RWPE2 (cell line): ENCODE measurements around the gene SPATA6L.

Source experiments
- ATAC-seq: fragments of 200-7000 bp; cut with Tn5 transposase; 3 replicates; pipeline ENCODE4 v1.9.1; 2021; ENCODE audit warnings: low read depth
- DNase-seq: peaks from one replicate; pipeline ENCODE4 v3.0.0-alpha.2; 2020; ENCODE audit warnings: low spot score
- H3K27ac ChIP-seq: fragments of 450-650 bp; 2 replicates; pipeline ENCODE4 v1.5.1; 2017; ENCODE audit warnings: mild to moderate bottlenecking; ENCODE audit not compliant: poor library complexity, severe bottlenecking
- H3K27me3 ChIP-seq: fragments of 250-450 bp; sonication (Bioruptor Pico); 2 replicates; pipeline ENCODE4 v1.5.1; 2021; ENCODE audit warnings: mild to moderate bottlenecking, moderate library complexity; ENCODE audit not compliant: insufficient read depth, poor library complexity, severe bottlenecking
- H3K36me3 ChIP-seq: fragments of 250-450 bp; sonication (Bioruptor Pico); 2 replicates; pipeline ENCODE4 v1.5.1; 2020; ENCODE audit warnings: low read depth, mild to moderate bottlenecking, moderate library complexity
- H3K4me1 ChIP-seq: fragments of 250-450 bp; sonication (Bioruptor Pico); 2 replicates; pipeline ENCODE4 v1.5.1; 2021; ENCODE audit warnings: mild to moderate bottlenecking, moderate library complexity; ENCODE audit not compliant: insufficient read depth, poor library complexity, severe bottlenecking
- H3K4me3 ChIP-seq: fragments of 250-450 bp; sonication (Bioruptor Pico); 2 replicates; pipeline ENCODE4 v1.5.1; 2021; ENCODE audit warnings: mild to moderate bottlenecking, moderate library complexity; ENCODE audit not compliant: severe bottlenecking
- H3K9me3 ChIP-seq: fragments of 250-450 bp; sonication (Bioruptor Pico); 2 replicates; pipeline ENCODE4 v1.5.1; 2021; ENCODE audit warnings: mild to moderate bottlenecking, moderate library complexity; ENCODE audit not compliant: severe bottlenecking
- CTCF ChIP-seq: fragments of 450-650 bp; IDR thresholded peaks from one replicate; pipeline ENCODE4 v1.5.1; 2017; ENCODE audit warnings: mild to moderate bottlenecking, moderate library complexity; ENCODE audit not compliant: poor library complexity, severe bottlenecking

The SPATA6L gene

GRCh38 chr9:4559261-4560182 lies 106.8 kb downstream of the SPATA6L start:
- no peak for ATAC-seq
- H3K27me3 ChIP-seq: no peaks in the 10 kb centered on the region

DNA sequence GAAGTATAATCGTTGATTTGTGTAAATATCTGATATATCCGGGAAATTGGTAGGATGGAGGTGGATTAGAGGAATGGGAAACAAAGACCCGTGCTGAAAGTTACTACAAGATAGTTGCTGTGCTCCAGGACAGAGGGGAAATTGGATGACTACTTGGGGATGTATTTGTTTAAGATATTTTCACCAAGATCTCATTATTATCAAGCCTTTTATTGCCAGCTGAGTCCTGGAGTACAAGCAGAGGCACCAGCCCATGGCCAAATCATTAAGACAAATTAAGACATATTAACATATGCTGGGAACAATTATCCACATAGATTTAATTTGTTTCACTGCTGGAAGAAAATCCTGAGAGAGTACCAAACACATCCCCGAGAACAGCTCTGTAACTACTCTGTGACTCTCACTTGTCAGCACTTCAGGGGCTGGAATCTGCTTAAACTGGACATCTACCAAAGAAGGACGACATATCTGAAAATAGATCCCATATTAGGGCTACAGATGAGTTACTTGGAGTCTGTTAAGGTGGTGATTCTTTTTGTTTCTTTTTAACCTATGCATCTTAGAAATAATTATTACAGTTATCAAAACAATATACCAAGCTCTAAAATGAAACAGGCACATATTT lies 107.8 kb downstream of the SPATA6L start:
- ATAC-seq: no peak
- DNase-seq: no peak
- no peaks in the 10 kb centered on the region for H3K36me3 ChIP-seq
- H3K9me3 ChIP-seq: no peaks in the 10 kb centered on the region
- no peaks in the 10 kb centered on the region for H3K27me3 ChIP-seq
- H3K27ac ChIP-seq: no peak overlapping the region
- no peak for TF ChIP-seq CTCF
- no peak overlapping the region for H3K4me3 ChIP-seq
- no peaks in the 10 kb centered on the region for H3K4me1 ChIP-seq

More at GRCh38 chr9:4559261-4560182, 106.8 kb downstream of the SPATA6L start:
- no peaks in the 10 kb centered on the region for H3K4me1 ChIP-seq
- no peak overlapping the region for H3K4me3 ChIP-seq
- H3K36me3 ChIP-seq: no peaks in the 10 kb centered on the region
- TF ChIP-seq CTCF: no peak
- no peaks in the 10 kb centered on the region for H3K9me3 ChIP-seq
- no peak for DNase-seq
- no peak overlapping the region for H3K27ac ChIP-seq

DNA sequence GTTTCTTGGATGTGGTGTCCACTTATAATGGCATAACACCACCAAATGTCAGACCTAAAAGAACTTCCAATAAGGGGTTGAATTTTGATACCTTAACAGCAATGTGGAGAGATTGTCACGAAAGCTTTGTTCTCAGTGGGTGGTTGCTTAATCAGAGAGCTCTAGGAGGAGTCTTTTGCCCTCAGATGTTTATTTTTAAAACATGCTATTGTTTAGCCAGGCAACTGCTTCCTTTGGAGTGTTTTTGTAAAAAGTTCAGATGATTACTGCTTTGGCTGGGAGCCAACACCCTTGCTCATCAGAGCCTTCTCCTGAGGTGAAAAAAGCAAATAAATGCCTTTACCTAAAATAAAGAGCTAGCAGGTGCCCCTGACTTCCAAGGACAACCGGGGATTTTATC lies 111.0 kb downstream of the SPATA6L start:
- Histone ChIP-seq H3K27me3 (no peaks in the 10 kb centered on the region), H3K9me3 (no peaks in the 10 kb centered on the region), H3K4me1 (no peaks in the 10 kb centered on the region), H3K27ac (no peak overlapping the region), H3K36me3 (no peaks in the 10 kb centered on the region), H3K4me3 (no peak overlapping the region)
- ATAC-seq (0 out of 3 replicates have a peak, but pooled peaks have one; percentile 35), DNase-seq (no peak)
- no peak for TF ChIP-seq CTCF

DNA sequence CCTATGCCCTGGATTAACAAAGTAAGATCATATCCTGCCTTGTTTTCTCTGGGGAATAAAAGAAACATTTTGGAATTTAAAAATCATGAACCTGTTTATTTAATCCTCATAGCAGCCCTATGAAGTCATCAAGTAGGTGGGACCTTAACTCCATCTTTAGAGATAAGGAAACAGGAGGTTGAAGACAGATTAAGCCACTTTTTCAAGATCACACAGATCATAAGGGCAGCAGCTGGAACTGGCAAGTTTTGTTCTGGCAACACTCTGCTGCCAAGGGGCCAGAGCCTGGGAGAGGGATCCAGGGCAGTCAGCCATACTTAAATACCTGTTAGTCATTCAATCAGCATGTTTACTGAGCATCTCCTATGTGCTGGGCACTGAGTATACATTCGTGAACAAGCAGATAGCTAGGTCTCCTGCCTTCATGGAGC lies 112.3 kb downstream of the SPATA6L start:
- Histone ChIP-seq H3K4me1 (no peaks in the 10 kb centered on the region), H3K4me3 (no peak overlapping the region), H3K27ac (no peak overlapping the region), H3K9me3 (no peaks in the 10 kb centered on the region), H3K27me3 (no peaks in the 10 kb centered on the region), H3K36me3 (no peaks in the 10 kb centered on the region)
- no peak for TF ChIP-seq CTCF
- no peak for ATAC-seq
- DNase-seq: no peak
